ENCODE measurements around the gene JCAD.

The JCAD gene

DNA sequence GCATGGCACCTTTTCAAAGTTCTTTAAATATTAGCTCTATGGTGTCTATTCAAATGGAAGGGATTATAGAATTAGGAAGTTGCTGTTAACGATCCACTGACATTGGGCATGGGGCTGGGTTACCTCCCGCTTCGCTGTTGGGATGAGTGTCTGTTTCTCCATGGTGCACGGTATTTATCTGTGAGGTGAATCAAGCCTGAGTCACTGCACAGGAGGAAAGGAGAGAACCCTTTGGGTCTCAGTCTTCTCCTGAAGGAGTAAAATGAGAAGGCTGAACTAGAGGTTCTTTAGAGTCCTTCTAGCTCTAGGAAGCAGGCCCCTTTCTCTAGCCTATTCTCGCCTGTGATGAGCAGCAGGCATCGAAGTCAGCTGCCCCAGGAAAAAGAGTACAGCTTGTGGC, 7.3 kb downstream of the JCAD start:
- H3K27ac ChIP-seq: no peak overlapping the region

DNA sequence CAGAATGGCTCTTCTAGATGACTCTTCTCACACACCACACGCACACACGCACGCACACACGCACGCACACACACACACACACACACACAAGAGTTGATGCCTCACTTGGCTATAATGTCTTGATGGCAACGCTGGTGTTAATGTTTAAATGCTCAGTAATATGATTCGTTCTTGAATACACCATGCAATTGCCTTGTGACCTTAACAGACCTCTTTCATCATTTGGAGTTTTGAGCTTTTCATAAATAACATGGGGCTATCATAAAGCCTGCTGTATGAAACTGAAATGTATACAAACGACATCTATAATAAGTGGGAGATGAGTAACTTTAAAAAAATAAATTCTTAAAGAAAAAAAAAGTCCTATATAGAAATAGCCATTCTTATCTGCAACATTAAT, 8.2 kb downstream of the JCAD start:
- TF ChIP-seq, protein P1, sequence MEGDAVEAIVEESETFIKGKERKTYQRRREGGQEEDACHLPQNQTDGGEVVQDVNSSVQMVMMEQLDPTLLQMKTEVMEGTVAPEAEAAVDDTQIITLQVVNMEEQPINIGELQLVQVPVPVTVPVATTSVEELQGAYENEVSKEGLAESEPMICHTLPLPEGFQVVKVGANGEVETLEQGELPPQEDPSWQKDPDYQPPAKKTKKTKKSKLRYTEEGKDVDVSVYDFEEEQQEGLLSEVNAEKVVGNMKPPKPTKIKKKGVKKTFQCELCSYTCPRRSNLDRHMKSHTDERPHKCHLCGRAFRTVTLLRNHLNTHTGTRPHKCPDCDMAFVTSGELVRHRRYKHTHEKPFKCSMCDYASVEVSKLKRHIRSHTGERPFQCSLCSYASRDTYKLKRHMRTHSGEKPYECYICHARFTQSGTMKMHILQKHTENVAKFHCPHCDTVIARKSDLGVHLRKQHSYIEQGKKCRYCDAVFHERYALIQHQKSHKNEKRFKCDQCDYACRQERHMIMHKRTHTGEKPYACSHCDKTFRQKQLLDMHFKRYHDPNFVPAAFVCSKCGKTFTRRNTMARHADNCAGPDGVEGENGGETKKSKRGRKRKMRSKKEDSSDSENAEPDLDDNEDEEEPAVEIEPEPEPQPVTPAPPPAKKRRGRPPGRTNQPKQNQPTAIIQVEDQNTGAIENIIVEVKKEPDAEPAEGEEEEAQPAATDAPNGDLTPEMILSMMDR (IDR thresholded peaks at IDR 0.05): no peak
- TF ChIP-seq ZFX (IDR thresholded peaks at IDR 0.05; ENCODE audit: borderline replicate concordance): no peak
- H3K27ac ChIP-seq: no peak overlapping the region

More for the DNA sequence above, 7.3 kb downstream of the JCAD start:
- no peak for TF ChIP-seq ZFX (IDR thresholded peaks at IDR 0.05; ENCODE audit: borderline replicate concordance)
- TF ChIP-seq, protein P1 (IDR thresholded peaks at IDR 0.05): no peak

DNA sequence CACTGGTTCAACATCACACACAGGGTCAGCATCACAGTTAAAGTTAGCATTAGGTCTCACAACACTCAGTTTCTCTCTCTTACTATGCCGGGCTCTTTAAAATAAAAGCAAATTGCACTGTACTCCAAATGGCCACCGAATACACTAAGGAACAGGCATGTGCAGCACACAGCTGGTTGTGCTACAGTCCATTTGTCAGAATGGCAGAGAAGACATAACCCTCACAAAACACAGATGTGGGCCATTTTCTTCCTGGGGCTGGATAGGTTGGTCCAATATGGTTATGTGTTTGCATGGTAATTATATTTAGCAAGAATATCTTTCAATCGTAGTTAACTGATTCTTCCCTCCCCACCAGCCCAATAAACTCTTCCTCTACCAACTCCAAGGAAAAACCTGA, 9.0 kb downstream of the JCAD start:
- TF ChIP-seq, protein P1 (IDR thresholded peaks at IDR 0.05): no peak
- TF ChIP-seq ZFX (IDR thresholded peaks at IDR 0.05; ENCODE audit: borderline replicate concordance): no peak
- H3K27ac ChIP-seq: no peak overlapping the region

DNA sequence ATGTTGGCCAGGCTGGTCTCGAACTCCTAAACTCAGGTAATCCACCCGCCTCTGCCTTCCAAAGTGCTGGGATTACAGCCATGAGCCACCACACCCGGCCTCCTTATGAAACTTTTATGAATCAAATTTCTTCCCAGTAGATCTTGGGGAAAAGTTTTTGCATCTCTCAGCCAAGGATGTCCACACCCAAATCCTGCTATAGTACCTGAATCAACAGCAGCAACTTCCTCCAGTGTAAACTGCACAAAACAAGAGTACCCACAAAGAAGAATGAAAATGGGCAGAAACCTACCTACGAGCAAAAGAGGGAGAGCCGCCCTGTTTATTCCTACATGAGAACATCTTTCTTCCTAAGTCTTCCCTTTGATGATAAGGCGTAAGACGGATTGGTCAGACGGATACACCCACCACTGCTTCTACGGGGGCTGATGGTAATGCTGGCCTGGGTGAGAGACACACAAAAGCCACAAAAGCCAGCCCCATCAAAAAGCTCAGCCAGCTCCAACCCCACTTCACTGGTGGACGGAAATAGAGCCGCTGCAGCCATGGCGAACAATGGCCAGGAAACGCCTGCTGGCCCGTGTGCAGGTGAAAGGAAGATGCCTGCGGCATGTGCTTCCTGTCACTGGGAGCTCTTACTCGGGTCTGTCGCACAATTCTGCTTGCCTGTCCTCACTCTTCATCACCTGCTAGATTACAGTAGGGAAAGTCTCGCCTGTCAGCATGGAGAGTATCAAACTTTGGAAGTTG, 10.4 kb downstream of the JCAD start:
- H3K27ac ChIP-seq: no peak overlapping the region
- TF ChIP-seq, protein P1 (IDR thresholded peaks at IDR 0.05): no peak
- TF ChIP-seq ZFX (IDR thresholded peaks at IDR 0.05; ENCODE audit: borderline replicate concordance): no peak

DNA sequence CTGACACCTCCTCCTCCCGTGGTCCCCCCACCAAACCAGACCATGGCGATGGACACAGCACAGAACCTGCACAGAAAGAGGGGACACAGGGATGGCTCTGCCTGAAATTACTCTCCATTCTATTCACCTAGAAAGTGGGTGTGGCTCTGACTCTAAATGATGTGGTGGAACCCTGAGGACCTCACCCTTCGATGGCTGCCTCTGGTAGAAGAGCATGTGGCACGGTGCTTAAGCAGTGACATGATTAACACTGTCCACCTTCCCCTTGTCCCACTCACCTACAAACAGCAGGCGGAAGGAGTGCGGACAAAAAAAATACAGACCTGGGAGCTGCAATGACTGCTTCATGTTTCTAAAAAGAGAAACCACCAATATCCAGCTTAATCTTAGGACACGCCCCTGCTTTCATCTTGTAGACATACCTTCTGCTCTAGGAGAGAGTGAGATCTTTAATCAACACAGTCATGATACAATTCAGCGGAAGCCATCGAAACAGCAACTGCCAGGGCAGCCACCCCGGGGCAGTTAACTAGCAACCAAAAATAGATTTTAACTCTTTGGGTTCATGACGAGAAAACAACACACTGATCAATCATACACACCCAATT, 11.4 kb downstream of the JCAD start:
- TF ChIP-seq ZFX (IDR thresholded peaks at IDR 0.05; ENCODE audit: borderline replicate concordance): no peak
- TF ChIP-seq, protein P1 (IDR thresholded peaks at IDR 0.05): no peak
- H3K27ac ChIP-seq: no peak overlapping the region

DNA sequence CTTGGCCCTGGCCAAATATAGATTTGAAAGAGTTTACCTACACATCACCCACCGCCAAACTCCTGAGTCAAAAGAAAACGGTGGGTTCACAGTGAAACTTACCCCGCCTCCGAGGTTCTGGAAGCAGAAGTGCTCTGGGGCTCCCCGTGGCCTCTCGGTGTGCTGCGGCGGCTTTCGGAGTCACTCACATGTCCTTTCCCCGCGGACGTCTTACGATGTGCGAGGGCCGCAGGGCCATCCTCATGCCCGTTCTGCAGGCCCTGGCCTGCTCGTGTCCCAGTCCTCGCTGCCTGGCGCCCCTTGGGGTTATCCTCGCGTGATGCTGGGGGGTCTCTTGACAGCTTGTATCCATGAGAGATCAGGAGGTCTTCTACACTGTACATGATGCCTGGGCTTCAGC, 12.0 kb downstream of the JCAD start:
- TF ChIP-seq, protein P1 (IDR thresholded peaks at IDR 0.05): no peak
- no peak for TF ChIP-seq ZFX (IDR thresholded peaks at IDR 0.05; ENCODE audit: borderline replicate concordance)
- no peak overlapping the region for H3K27ac ChIP-seq

DNA sequence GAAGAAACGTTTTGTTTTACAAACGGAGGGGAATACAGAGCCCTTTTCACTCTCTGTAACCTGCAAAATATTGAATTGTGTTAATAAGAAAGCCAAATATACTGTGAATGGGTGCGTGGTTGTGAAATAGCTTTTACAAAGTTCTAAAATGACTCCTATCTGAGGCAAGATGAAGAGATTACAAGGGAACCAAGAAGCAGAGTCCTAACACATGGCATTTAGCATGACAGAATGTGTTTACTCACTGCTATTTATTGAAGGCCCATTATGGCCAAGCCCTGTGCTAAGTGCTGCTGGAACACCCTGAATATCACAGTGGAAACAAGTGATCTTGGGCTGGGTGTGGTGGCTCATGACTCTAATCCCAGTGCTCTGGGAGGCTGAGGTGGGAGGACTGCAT, 12.9 kb downstream of the JCAD start:
- no peak overlapping the region for H3K27ac ChIP-seq
- no peak for TF ChIP-seq ZFX (IDR thresholded peaks at IDR 0.05; ENCODE audit: borderline replicate concordance)
- TF ChIP-seq, protein P1 (IDR thresholded peaks at IDR 0.05): no peak

Measured in 22Rv1 (cell line).